Smooth muscle cell (in vitro differentiated cells): Measurements from ENCODE around the gene DDAH1. TPM values are rescaled to one million over a fixed set of nuclear protein-coding genes. Genes with fewer than 3 reads are reported as not detected.

Experiments
- DNase-seq: peaks from one replicate; lab custom pipeline; 2025; ENCODE audit not compliant: unreplicated experiment; lab: John Stamatoyannopoulos, UW
- H2AFZ ChIP-seq: fragments of 200-600 bp; sonication (generic); 2 replicates; pipeline ENCODE4 v1.6.0; 2016; ENCODE audit warnings: antibody characterized with exemption, low read depth, mild to moderate bottlenecking
- H3F3A ChIP-seq: fragments of 200-600 bp; sonication (generic); 2 replicates; pipeline ENCODE4 v1.6.0; 2017; ENCODE audit warnings: antibody characterized with exemption, low read depth
- H3K27ac ChIP-seq: fragments of 200-600 bp; sonication (generic); 2 replicates; pipeline ENCODE4 v1.5.1; 2016; ENCODE audit warnings: low read depth, mild to moderate bottlenecking
- H3K27me3 ChIP-seq: fragments of 200-600 bp; sonication (generic); 2 replicates; pipeline ENCODE4 v1.6.1; 2016; ENCODE audit warnings: low read depth, mild to moderate bottlenecking
- H3K36me3 ChIP-seq: fragments of 200-600 bp; sonication (generic); 2 replicates; pipeline ENCODE4 v1.5.1; 2016; ENCODE audit warnings: low read depth
- H3K4me1 ChIP-seq: fragments of 200-600 bp; sonication (generic); 2 replicates; pipeline ENCODE4 v1.5.1; 2016; ENCODE audit warnings: low read depth
- H3K4me2 ChIP-seq: fragments of 200-600 bp; sonication (generic); 2 replicates; pipeline ENCODE4 v1.6.0; 2016; ENCODE audit warnings: mild to moderate bottlenecking
- H3K4me3 ChIP-seq: fragments of 200-600 bp; sonication (generic); 2 replicates; pipeline ENCODE4 v1.5.1; 2016; ENCODE audit warnings: mild to moderate bottlenecking
- H3K79me2 ChIP-seq: fragments of 200-600 bp; sonication (generic); 2 replicates; pipeline ENCODE4 v1.6.0; 2016; ENCODE audit warnings: low read depth, mild to moderate bottlenecking
- H3K9ac ChIP-seq: fragments of 200-600 bp; sonication (generic); 2 replicates; pipeline ENCODE4 v1.6.0; 2016; ENCODE audit warnings: low read depth
- H3K9me3 ChIP-seq: fragments of 200-600 bp; sonication (generic); replicated peaks from 2 replicates; pipeline ENCODE4 v1.5.1; 2016; ENCODE audit warnings: low read depth
- H4K20me1 ChIP-seq: fragments of 200-600 bp; sonication (generic); 2 replicates; pipeline ENCODE4 v1.6.0; 2016; ENCODE audit warnings: low read depth
- CTCF ChIP-seq: fragments of 200-600 bp; sonication (generic); IDR thresholded peaks from 2 replicates; pipeline ENCODE4 v1.5.1; 2017; ENCODE audit warnings: borderline replicate concordance, mild to moderate bottlenecking, antibody characterized with exemption; ENCODE audit not compliant: insufficient read depth, poor library complexity, severe bottlenecking
- WGBS: methylation state at CpG from one replicate; pipeline ENCODE4 v1.1.7; 2016; ENCODE audit warnings: low lambda C conversion rate; 5-methylcytosine and 5-hydroxymethylcytosine counted together
- polyA plus RNA-seq: library from polyadenylated mRNA; unstranded; fragments of >200 nt; fragmentation: Nextera tagmentation; extraction: Ambion mirVana; gene quantifications from 2 replicates; pipeline ENCODE4 v1.2.1, GENCODE V29; 2016
- total RNA-seq: library from RNA; depleted of rRNA; stranded (reverse); fragments of >200 nt; gene quantifications from 2 replicates; pipeline ENCODE4 v1.2.3, GENCODE V29; 2014

DDAH1 gene
- total and polyA plus RNA-seq, 2 experiments from 2014 or later, result 13.8 to 30.8 TPM

GRCh38 chr1:85433096-85433495 lies 31.9 kb downstream of the DDAH1 start:
- Histone ChIP-seq H3K4me2 (no peak overlapping the region), H2AFZ (no peak overlapping the region), H3K9ac (no peak overlapping the region), H3K4me3 (no peak overlapping the region), H4K20me1 (no peaks in the 10 kb centered on the region), H3F3A (no peaks in the 10 kb centered on the region), H3K4me1 (no peaks in the 10 kb centered on the region), H3K27ac (no peak overlapping the region), H3K79me2 (peaks cover 33% of the 10 kb centered on the region), H3K27me3 (no peaks in the 10 kb centered on the region), H3K9me3 (no peaks in the 10 kb centered on the region), H3K36me3 (no peaks in the 10 kb centered on the region)
- no peak for TF ChIP-seq CTCF
- WGBS, result 79% methylated on average over 5 of the region's 5 CpGs
- DNase-seq, result no peak

- Histone ChIP-seq H3K27ac (no peak overlapping the region), H3K36me3 (no peaks in the 10 kb centered on the region), H3K9ac (no peak overlapping the region), H2AFZ (no peak overlapping the region), H3K4me2 (no peak overlapping the region), H3K4me1 (no peaks in the 10 kb centered on the region), H3K4me3 (no peak overlapping the region), H3K9me3 (no peaks in the 10 kb centered on the region), H4K20me1 (peaks cover 3% of the 10 kb centered on the region), H3K27me3 (no peaks in the 10 kb centered on the region), H3K79me2 (peaks cover under 1% of the 10 kb centered on the region), H3F3A (no peaks in the 10 kb centered on the region)
- 93% methylated on average over 2 of the region's 2 CpGs for WGBS
- no peak for DNase-seq
- no peak for TF ChIP-seq CTCF
Measured at GRCh38 chr1:85428471-85429089, 36.4 kb downstream of the DDAH1 start.

- no peak for DNase-seq
- no peaks in the 10 kb centered on the region for H3K27me3 ChIP-seq
- no peaks in the 10 kb centered on the region for H3F3A ChIP-seq
- peaks cover 3% of the 10 kb centered on the region for H4K20me1 ChIP-seq
- no peak overlapping the region for H3K27ac ChIP-seq
- H3K4me3 ChIP-seq, result no peak overlapping the region
- WGBS, result 99% methylated on average over 3 of the region's 3 CpGs
- no peaks in the 10 kb centered on the region for H3K9me3 ChIP-seq
- H3K9ac ChIP-seq, result no peak overlapping the region
- H2AFZ ChIP-seq, result no peak overlapping the region
- H3K4me1 ChIP-seq, result no peaks in the 10 kb centered on the region
- H3K36me3 ChIP-seq, result no peaks in the 10 kb centered on the region
- no peak overlapping the region for H3K4me2 ChIP-seq
- no peak for TF ChIP-seq CTCF
- no peaks in the 10 kb centered on the region for H3K79me2 ChIP-seq
Measured at GRCh38 chr1:85427849-85428248, 37.1 kb downstream of the DDAH1 start.

- no peak for TF ChIP-seq CTCF
- Histone ChIP-seq H3K27me3 (no peaks in the 10 kb centered on the region), H3K79me2 (no peaks in the 10 kb centered on the region), H3F3A (no peaks in the 10 kb centered on the region), H3K27ac (no peak overlapping the region), H3K36me3 (no peaks in the 10 kb centered on the region), H2AFZ (no peak overlapping the region), H3K9ac (no peak overlapping the region), H4K20me1 (peaks cover 3% of the 10 kb centered on the region), H3K4me2 (no peak overlapping the region), H3K4me3 (no peak overlapping the region), H3K4me1 (no peaks in the 10 kb centered on the region), H3K9me3 (no peaks in the 10 kb centered on the region)
- DNase-seq, result no peak
- 26% methylated on average over 1 of the region's 1 CpG for WGBS
Measured at GRCh38 chr1:85427331-85427730, 37.6 kb downstream of the DDAH1 start.
